ENCODE data around the gene FAM184A.

DNA sequence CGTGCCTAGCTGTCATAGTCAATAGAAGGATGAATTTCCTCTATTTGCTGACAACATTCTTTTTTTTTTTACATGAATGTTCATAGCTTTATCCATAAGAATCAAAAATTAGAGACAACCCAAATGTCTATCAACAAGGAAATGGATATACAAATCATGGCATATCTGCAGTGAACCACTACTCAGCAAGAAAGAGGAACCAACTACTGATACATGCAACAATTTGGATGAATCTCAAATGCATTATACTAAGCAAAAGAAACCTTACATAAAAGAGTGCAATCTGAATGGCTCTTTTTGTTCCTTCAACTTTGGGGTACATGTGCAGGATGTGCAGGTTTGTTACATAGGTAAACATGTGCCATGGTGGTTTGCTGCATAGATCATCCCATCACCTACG lies 125.8 kb downstream of the FAM184A start:
- no peak for TF ChIP-seq POLR2AphosphoS5 (IDR thresholded peaks at IDR 0.05; ENCODE audit: low read depth, low read length)
- no peak for TF ChIP-seq CTCF (IDR thresholded peaks at IDR 0.05)
- TF ChIP-seq SIN3A (IDR thresholded peaks at IDR 0.05; ENCODE audit: borderline replicate concordance, insufficient read depth, low read depth, low read length) = no peak
- TF ChIP-seq, protein P1, sequence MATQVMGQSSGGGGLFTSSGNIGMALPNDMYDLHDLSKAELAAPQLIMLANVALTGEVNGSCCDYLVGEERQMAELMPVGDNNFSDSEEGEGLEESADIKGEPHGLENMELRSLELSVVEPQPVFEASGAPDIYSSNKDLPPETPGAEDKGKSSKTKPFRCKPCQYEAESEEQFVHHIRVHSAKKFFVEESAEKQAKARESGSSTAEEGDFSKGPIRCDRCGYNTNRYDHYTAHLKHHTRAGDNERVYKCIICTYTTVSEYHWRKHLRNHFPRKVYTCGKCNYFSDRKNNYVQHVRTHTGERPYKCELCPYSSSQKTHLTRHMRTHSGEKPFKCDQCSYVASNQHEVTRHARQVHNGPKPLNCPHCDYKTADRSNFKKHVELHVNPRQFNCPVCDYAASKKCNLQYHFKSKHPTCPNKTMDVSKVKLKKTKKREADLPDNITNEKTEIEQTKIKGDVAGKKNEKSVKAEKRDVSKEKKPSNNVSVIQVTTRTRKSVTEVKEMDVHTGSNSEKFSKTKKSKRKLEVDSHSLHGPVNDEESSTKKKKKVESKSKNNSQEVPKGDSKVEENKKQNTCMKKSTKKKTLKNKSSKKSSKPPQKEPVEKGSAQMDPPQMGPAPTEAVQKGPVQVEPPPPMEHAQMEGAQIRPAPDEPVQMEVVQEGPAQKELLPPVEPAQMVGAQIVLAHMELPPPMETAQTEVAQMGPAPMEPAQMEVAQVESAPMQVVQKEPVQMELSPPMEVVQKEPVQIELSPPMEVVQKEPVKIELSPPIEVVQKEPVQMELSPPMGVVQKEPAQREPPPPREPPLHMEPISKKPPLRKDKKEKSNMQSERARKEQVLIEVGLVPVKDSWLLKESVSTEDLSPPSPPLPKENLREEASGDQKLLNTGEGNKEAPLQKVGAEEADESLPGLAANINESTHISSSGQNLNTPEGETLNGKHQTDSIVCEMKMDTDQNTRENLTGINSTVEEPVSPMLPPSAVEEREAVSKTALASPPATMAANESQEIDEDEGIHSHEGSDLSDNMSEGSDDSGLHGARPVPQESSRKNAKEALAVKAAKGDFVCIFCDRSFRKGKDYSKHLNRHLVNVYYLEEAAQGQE (IDR thresholded peaks at IDR 0.05; ENCODE audit: insufficient read depth in 1 of 2, low read depth in 2 of 2, low read length in 1 of 2) = no peak
- TF ChIP-seq TCF7L2 (IDR thresholded peaks at IDR 0.05; ENCODE audit: low read depth, low read length) = no peak
